Motor neuron (in vitro differentiated cells): Measurements from ENCODE around the gene B3GAT2. TPM values are rescaled to one million over a fixed set of nuclear protein-coding genes. Genes with fewer than 3 reads are reported as not detected.
A peak's percentile ranks its signal among the peaks of the same experiment; 100 is the strongest.

Source experiments
- ATAC-seq, 8 experiments: fragments of 200-7000 bp; cut with Tn5 transposase; replicated peaks in 6 of 8; 2 replicates each; pipeline ENCODE4 v1.8.0; 2021; ENCODE audit warnings: mild to moderate bottlenecking in 8 of 8, moderate library complexity in 8 of 8
- H3K27ac ChIP-seq, 2 donors: fragments of 250-450 bp; sonication (Bioruptor Pico); 2 replicates each; pipeline ENCODE4 v1.9.0; 2021; ENCODE audit warnings: antibody characterized with exemption in 2 of 2, mild to moderate bottlenecking in 2 of 2, moderate library complexity in 1 of 2
- H3K4me1 ChIP-seq, 2 donors: fragments of 250-450 bp; sonication (Bioruptor Pico); replicated peaks in 1 of 2; 2 replicates each; pipeline ENCODE4 v1.6.1; 2021; ENCODE audit warnings: antibody characterized with exemption in 2 of 2, mild to moderate bottlenecking in 2 of 2, moderate library complexity in 1 of 2
- H3K4me3 ChIP-seq, 5 donors: fragments of 250-450 bp; sonication (Bioruptor Pico); 2 replicates each; pipeline ENCODE4 v1.9.0; 2021; ENCODE audit warnings: antibody characterized with exemption in 5 of 5, mild to moderate bottlenecking in 5 of 5, moderate library complexity in 4 of 5
- WGBS, 10 experiments: fragments of 450-650 bp; shearing (Covaris generic); methylation state at CpG; one replicate each; pipeline ENCODE4 v1.0.0; 2022; 5-methylcytosine and 5-hydroxymethylcytosine counted together
- in situ Hi-C, 9 experiments: fragments of 400-800 bp; cut with MboI; loops; one replicate each; pipeline ENCODE4 v1.15.0; 2021; ENCODE audit warnings: low sequenced_read_pairs in 9 of 9, low pct_unique_long_range_greater_than_20kb in 2 of 9; ENCODE audit not compliant: unreplicated experiment in 9 of 9
- total RNA-seq, 8 experiments: library from RNA; unstranded; fragments of 300-600 nt; gene quantifications; 2 replicates each; pipeline versions ENCODE4 v1.2.3 to v1.2.4, GENCODE V29; 2022

Gene B3GAT2
- total RNA-seq, 8 experiments from 2014 or later: 0.92 to 14.3 (median 7.9) TPM

- in situ Hi-C loops: loop anchor here in 3 of 9 experiments (10.0 to 25.0 kb wide), 2 partner anchors 172 to 174 kb away; no protein-coding TSS in a partner anchor
- H3K4me3 ChIP-seq: no peak overlapping the region
- H3K4me1 ChIP-seq: no peaks in the 10 kb centered on the region
- WGBS, 10 experiments: 80 to 100% (median 100%) methylated on average over 1 to 2 of the region's 2 CpGs; no CpG with 5 or more reads in 7 of the 10 experiments
- H3K27ac ChIP-seq: no peak overlapping the region
- ATAC-seq: peak in 3 of 8 experiments; percentile 24 to 51 (median 24)
These were observed 70.2 kb downstream of the B3GAT2 start for GRCh38 chr6:70886661-70887060.

GRCh38 chr6:70886071-70886470, 70.8 kb downstream of the B3GAT2 start:
- 0 to 100% (median 81%) methylated on average over 1 to 2 of the region's 2 CpGs; no CpG with 5 or more reads in 4 of the 10 experiments for WGBS, 10 experiments
- H3K4me1 ChIP-seq: no peaks in the 10 kb centered on the region
- in situ Hi-C loops: loop anchor here in 3 of 9 experiments (10.0 to 25.0 kb wide), 2 partner anchors 171 to 174 kb away; no protein-coding TSS in a partner anchor
- H3K27ac ChIP-seq: no peak overlapping the region
- H3K4me3 ChIP-seq: no peak overlapping the region
- peak in 3 of 8 experiments; percentile 80 to 96 (median 89) for ATAC-seq

GRCh38 chr6:70884074-70884983, 72.5 kb downstream of the B3GAT2 start:
- no peaks in the 10 kb centered on the region for H3K4me1 ChIP-seq
- no peak overlapping the region for H3K4me3 ChIP-seq
- WGBS, 10 experiments: 0 to 64% (median 48%) methylated on average over 2 to 13 of the region's 17 CpGs; no CpG with 5 or more reads in 1 of the 10 experiments
- no peak overlapping the region for H3K27ac ChIP-seq
- in situ Hi-C loops: loop anchor here in 3 of 9 experiments (10.0 to 25.0 kb wide), 2 partner anchors 170 to 172 kb away; no protein-coding TSS in a partner anchor
- ATAC-seq: peak; percentile 69 to 94 (median 80)

GRCh38 chr6:70879496-70879895, 77.4 kb downstream of the B3GAT2 start:
- WGBS, 10 experiments: 20 to 100% (median 87%) methylated on average over 1 to 4 of the region's 5 CpGs; no CpG with 5 or more reads in 2 of the 10 experiments
- in situ Hi-C loops: loop anchor here in 2 of 9 experiments (25.0 kb wide), 1 partner anchor 167 kb away; no protein-coding TSS in a partner anchor
- H3K4me1 ChIP-seq: no peaks in the 10 kb centered on the region
- H3K27ac ChIP-seq: no peak overlapping the region
- H3K4me3 ChIP-seq: no peak overlapping the region
- ATAC-seq: no peak

- WGBS, 10 experiments: 16 to 75% (median 41%) methylated on average over 1 to 3 of the region's 3 CpGs; no CpG with 5 or more reads in 2 of the 10 experiments
- no peak for ATAC-seq
- Histone ChIP-seq H3K27ac (no peak overlapping the region), H3K4me3 (no peak overlapping the region), H3K4me1 (no peaks in the 10 kb centered on the region)
- in situ Hi-C loops: loop anchor here in 1 of 9 experiments (25.0 kb wide), 1 partner anchor 337 kb away; no protein-coding TSS in a partner anchor
These were observed 82.5 kb downstream of the B3GAT2 start for GRCh38 chr6:70874181-70874913.

GRCh38 chr6:70872469-70872868, 84.4 kb downstream of the B3GAT2 start:
- Histone ChIP-seq H3K4me1 (no peaks in the 10 kb centered on the region), H3K4me3 (no peak overlapping the region), H3K27ac (no peak overlapping the region)
- 73 to 100% (median 94%) methylated on average over 1 to 2 of the region's 2 CpGs for WGBS, 10 experiments
- in situ Hi-C loops: loop anchor here in 1 of 9 experiments (25.0 kb wide), 1 partner anchor 335 kb away; no protein-coding TSS in a partner anchor
- ATAC-seq: no peak

- peaks cover 5 to 7% of the 10 kb centered on the region in 2 donors for H3K4me1 ChIP-seq
- H3K4me3 ChIP-seq: no peak overlapping the region
- peak in 1 of 8 experiments; percentile 9 for ATAC-seq
- in situ Hi-C loops: loop anchor here in 1 of 9 experiments (25.0 kb wide), 1 partner anchor 327 kb away; no protein-coding TSS in a partner anchor
- WGBS, 10 experiments: 33 to 79% (median 58%) methylated on average over 1 to 3 of the region's 3 CpGs; no CpG with 5 or more reads in 4 of the 10 experiments
- H3K27ac ChIP-seq: no peak overlapping the region
These were observed 92.5 kb downstream of the B3GAT2 start for GRCh38 chr6:70864401-70864800.

GRCh38 chr6:70863343-70863742, 93.5 kb downstream of the B3GAT2 start:
- no peak for ATAC-seq
- in situ Hi-C loops: loop anchor here in 1 of 9 experiments (25.0 kb wide), 1 partner anchor 326 kb away; no protein-coding TSS in a partner anchor
- peaks cover 5 to 7% of the 10 kb centered on the region in 2 donors for H3K4me1 ChIP-seq
- H3K27ac ChIP-seq: no peak overlapping the region
- no peak overlapping the region for H3K4me3 ChIP-seq
- WGBS, 10 experiments: 25 to 100% (median 80%) methylated on average over 1 to 2 of the region's 3 CpGs; no CpG with 5 or more reads in 3 of the 10 experiments

GRCh38 chr6:70860920-70861319, 95.9 kb downstream of the B3GAT2 start:
- Histone ChIP-seq H3K4me3 (no peak overlapping the region), H3K4me1 (peaks cover 5 to 7% of the 10 kb centered on the region in 2 donors), H3K27ac (no peak overlapping the region)
- 73 to 100% (median 96%) methylated on average over 1 of the region's 1 CpG for WGBS, 10 experiments
- ATAC-seq: no peak
- in situ Hi-C loops: loop anchor here in 1 of 9 experiments (25.0 kb wide), 1 partner anchor 324 kb away; no protein-coding TSS in a partner anchor

- H3K4me3 ChIP-seq: no peak overlapping the region
- 75 to 100% (median 80%) methylated on average over 1 of the region's 1 CpG; no CpG with 5 or more reads in 3 of the 10 experiments for WGBS, 10 experiments
- peaks cover 5 to 7% of the 10 kb centered on the region in 2 donors for H3K4me1 ChIP-seq
- in situ Hi-C loops: loop anchor here in 1 of 9 experiments (25.0 kb wide), 1 partner anchor 323 kb away; no protein-coding TSS in a partner anchor
- ATAC-seq: peak in 2 of 8 experiments; percentile 35 to 52
- H3K27ac ChIP-seq: no peak overlapping the region
These were observed 96.8 kb downstream of the B3GAT2 start for GRCh38 chr6:70860045-70860444.

GRCh38 chr6:70857387-70858077, 99.3 kb downstream of the B3GAT2 start:
- WGBS, 10 experiments: 82 to 100% (median 93%) methylated on average over 1 to 5 of the region's 5 CpGs; no CpG with 5 or more reads in 2 of the 10 experiments
- Histone ChIP-seq H3K27ac (no peak overlapping the region), H3K4me3 (no peak overlapping the region), H3K4me1 (no peaks in the 10 kb centered on the region)
- ATAC-seq: no peak
- in situ Hi-C loops: loop anchor here in 1 of 9 experiments (25.0 kb wide), 1 partner anchor 320 kb away; no protein-coding TSS in a partner anchor
